ENCODE data around the gene MYL3.
"Not testable (repeated sequence)": the region's sequence is repeated elsewhere in the genome, so short reads cannot be mapped to it uniquely, and the experiment has no call there.

Gene MYL3

DNA sequence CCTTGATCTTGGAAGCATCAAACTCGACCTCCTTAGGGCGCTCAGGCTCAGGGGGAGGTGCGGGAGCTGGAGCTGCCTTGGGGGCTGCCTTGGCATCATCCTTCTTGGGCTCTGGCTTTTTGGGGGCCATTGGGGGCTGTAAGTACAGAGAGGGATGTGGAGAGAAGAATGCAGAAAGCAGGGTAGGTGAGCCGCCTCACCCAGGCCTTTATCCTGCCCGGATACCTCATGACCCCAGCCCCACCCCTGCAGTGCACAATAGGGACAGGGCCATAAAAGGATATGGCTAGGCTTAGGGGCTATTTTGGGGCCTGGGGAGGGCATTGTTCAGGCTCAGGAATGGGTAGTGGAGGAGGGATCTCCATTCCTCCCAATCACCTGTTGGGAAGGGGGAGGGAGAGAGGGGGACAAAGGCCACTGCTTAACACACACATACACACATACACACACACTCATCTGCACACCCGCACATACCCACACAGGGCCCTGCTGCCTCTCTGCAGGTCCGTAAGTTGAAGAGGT is at the start of gene MYL3:
TSS of gene MYL3 (minus strand) at position 184 of the 522 bp plus-strand sequence. CDS start at position 130, 54 bp downstream.
- no peak for DNase-seq

GRCh38 chr3:46912986-46913385 is 49.7 kb upstream of the MYL3 start:
- no peak for DNase-seq

- DNase-seq = not testable (repeated sequence)
Observed at GRCh38 chr3:46910914-46911313, 47.7 kb upstream of the MYL3 start.

- no peak for DNase-seq
Observed at GRCh38 chr3:46910166-46910760, 47.0 kb upstream of the MYL3 start.

DNA sequence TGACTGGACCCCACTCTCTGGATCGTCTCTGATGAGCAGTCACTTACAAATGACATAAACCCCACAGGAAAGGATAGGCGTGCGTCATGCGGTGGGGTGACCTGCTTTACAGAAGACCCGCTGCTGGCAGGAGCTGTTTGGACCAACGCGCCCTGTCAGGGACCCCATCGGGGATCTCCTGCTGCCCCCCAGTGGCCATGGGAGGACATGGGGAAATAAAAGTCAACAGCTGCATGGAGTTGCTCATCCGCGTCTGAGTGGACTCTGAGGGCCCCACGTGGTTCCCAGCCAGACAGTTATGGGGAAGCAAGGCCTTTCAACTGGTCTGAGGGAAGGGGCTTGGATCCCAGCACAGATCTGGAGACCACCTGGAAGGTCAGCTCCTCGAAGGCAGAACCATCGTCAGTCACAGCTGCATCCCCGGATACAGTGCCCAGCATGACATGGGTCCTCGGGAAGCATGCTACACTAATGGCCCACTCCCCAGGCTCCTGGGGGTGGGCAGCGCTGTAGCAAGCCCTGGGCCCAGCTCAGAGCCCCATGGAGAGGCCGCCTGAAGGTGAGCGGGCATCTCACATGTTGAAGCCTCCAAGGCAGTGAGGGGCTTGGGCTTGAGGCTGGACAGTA is 46.4 kb upstream of the MYL3 start:
- no peak for DNase-seq

DNA sequence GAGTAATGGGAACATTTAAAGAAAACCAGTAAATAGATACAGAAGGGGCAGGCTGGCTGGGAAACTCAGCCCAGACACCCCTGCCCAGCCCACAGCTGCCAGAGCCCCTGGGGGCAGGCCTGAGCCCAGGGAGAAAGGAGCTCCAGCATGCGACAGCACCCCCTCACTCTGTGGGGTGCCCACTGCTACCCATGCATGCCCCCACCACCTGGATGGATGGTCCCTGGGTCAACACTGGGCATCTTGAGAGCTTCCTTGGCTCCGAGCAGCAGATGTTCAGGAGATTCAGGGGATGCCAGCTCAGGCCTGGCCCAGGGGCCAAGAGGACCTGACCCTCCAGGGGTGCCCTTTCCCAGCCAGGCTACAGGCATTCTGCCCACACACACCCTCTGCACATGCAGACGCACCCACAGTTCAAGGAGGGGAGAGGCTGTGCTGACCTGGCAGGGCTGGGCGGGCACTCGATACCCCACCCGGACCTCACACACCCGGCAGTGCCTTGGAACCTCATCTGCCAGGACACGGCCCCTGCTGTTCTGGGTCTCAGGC is 45.8 kb upstream of the MYL3 start:
- no peak for DNase-seq

GRCh38 chr3:46908294-46908985 is 45.2 kb upstream of the MYL3 start:
- no peak for DNase-seq

DNA sequence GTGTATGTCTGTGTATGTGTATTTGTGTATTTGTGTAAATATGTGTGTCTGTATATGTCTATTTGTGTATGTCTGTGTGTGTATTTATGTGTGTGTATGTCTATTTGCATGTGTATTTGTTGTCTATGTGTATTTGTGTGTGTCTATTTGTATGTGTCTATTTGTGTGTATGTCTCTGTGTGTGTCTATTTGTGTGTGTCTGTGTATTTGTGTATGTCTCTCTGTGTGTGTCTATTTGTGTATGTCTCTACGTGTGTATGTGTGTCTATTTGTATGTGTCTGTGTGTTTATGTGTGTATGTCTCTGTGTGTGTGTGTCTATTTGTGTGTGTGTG is 44.7 kb upstream of the MYL3 start:
- DNase-seq = no peak

GRCh38 chr3:46907271-46907670 is 44.0 kb upstream of the MYL3 start:
- no peak for DNase-seq

- no peak for DNase-seq
Observed at GRCh38 chr3:46906471-46907058, 43.3 kb upstream of the MYL3 start.

DNA sequence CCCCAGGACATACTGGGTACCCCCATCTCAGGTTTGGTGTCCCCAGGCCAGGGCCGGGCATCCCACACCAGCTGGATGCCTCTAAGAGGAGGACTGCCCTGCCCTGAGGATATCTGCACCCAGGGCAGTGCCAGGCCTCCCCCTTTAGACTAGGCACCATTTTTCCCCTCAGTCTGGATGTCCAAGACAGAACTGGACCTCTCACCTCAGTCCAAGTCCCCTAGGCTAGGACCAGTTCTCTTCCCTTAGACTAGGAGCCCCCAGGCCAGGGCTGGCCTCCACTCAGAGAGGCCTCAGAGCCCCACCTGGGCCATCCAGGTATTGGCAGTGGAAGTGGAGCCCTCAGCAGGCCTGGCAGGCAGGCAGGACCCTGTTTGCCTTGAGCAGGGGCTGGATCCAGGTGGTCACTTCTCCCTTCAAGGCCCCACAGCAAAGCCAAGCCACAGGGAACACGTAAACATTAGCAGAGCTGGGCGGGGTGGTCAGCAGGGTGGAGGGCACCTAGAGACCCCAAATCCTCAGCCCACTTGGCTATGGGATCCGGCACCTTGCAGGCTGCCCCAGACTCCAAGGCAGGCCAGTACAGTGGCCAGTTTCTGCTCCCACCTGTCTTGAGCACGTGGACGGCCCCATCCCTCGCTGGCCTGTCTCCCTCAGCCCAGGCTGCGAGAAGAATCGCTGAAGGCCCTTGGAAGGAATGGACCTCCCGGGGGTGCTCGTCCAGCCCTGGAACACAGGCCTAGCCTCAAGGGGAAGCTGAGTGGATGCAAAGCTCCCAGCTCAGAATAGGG is 42.6 kb upstream of the MYL3 start:
- no peak for DNase-seq

GRCh38 chr3:46905213-46905560 is 41.9 kb upstream of the MYL3 start:
- DNase-seq = no peak

DNA sequence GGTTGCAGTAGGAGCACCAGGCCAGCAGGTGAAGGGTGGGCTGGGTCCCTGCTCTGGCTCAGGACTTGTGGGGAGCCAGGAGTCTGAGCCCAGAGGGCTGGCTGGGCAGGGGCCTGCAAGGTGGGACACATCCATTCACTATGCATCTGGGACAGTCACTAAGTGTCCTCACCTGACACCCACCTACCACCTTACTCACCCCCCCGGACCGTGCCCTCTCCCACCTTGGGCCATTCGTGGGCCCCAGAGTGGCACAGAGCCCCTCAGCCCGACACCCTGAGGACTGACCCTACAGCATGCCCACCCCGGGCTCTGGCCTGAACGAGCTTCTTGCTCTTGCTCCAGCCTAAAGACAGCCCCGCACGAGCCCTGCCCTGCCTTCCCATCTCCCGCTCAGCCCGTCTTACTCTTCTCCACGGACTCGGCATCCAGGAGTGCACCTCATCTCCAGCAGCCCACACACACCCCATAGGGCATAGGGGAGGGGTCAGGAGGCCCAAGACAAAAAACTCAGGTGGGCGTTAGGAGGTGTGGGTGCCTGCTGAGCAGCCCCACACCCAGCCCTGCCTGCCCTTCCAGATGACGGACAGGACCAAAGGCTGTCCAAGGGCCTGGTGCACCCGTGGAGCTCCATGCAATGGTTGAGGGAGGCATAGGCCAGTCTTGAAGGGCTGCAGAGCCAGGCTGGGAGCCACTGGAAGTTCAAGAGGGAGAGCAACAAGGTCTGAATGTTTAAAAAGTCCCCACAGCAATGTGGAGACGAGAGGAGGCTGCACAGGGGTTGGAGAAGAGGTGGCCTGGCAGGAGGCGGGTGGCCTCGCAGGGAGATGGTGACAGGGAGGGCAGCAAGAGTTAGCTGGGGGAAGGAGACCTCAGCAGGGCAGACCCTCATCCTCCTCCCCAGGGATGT is 41.3 kb upstream of the MYL3 start:
- no peak for DNase-seq

GRCh38 chr3:46903341-46904302 is 40.4 kb upstream of the MYL3 start:
- DNase-seq = no peak

DNA sequence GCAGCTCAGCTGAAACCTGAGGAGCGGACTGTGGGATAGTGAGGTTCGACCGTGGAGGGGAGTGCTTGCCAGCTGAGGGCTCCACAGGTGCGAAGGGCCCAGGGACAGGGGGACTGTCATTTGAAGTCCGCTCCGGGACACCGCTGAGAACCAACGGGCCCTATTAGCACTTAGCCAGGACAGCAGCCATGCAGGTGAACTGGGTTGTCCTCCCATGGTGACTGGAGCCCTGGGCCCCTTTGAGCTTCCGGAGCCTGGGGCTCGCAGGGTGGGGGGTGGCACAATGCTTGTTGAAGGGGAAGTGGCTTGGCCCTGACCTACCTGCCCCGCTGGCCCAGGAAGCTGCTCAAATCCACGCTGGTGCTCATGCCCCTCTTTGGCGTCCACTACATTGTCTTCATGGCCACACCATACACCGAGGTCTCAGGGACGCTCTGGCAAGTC is 39.0 kb upstream of the MYL3 start:
- DNase-seq = no peak

DNA sequence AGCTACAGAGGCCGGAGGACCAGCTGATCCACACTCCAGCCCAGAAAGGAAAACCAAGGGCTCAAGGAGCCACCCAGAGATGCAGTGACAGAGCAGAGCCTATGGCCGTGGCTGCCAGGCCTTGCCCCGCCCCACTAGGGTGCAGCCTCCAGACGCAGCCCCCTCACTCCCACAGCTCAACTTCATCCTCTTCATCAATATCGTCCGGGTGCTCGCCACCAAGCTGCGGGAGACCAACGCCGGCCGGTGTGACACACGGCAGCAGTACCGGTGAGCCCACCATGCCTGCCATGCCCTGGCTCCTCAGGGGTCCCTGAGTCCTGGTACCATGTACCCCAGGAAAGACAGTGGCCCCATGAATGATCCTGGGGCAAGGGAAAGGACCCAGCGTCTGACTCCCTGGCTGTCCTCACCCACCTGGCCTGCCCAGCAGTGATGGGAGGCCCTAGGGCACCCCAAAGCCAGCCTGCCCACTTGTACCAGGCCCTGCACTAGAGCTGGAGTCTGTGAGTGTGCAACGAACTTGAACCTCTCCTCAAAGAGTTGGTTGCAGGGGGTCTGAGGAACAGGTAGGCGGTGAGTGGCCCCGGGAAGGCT is 38.4 kb upstream of the MYL3 start:
- no peak for DNase-seq

DNA sequence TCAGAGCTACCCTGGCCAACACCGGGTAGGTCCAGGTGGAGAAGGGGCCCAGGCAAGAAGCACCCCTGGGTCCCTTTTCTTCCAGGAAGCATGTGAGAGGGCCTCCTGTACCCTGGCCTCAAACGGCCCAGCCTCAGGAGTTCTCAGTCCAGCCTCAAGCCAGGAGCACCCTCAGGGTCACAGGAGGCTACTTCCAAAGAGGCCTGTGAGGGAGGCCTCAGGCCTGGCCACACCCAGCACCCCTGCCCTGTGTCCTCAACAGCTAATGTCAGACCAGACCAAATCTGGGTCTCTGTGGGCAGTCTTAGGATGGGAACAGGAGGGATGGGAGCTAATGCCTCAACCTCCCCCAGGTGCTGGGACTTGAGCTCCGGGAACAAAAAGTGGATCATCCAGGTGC is 37.8 kb upstream of the MYL3 start:
- no peak for DNase-seq

GRCh38 chr3:46900356-46900755 is 37.1 kb upstream of the MYL3 start:
- no peak for DNase-seq

GRCh38 chr3:46900007-46900292 is 36.7 kb upstream of the MYL3 start:
- DNase-seq = no peak
